ENCODE data around the gene PLEKHA7.
"Not testable (repeated sequence)": the region's sequence is repeated elsewhere in the genome, so short reads cannot be mapped to it uniquely, and the experiment has no call there.

PLEKHA7 gene

DNA sequence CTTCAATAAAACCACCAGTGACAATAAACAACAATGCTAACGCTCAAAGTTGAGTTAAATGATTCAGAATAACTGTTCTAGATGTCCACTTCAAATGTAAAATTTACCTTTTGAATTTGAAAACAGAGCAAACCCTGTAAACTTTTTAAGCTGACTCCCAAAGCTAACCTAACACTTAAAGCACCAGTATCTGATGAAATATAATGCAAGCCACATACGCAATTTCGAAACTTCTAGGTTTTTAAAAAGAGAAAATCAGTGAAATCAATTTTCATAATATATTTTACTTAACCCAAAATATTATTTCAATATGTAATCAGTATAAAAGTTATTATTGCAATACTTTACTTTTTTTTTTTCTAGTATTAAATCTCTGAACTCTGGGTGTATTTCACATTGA is 71.3 kb downstream of the PLEKHA7 start:
- DNase-seq (ENCODE audit: low read depth) = no peak

DNA sequence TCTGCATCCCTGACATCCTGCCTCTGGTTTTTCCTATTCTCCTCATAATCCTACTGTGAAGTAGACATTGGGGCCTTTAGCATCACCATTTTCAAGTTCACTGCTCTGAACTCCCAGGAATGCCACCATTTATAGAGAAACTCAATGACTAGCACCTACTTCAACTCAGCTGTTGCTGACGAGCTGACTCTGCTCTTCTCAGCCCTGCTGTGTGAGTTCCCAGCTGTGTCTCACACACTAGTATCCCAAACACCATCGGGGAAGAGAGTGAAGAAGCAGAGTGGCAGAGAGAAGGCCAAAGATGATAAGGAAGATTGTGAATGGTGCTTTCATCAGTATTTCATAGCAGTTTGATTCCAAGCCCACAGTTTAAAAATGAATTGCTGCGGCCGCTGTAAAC is 71.9 kb downstream of the PLEKHA7 start:
- DNase-seq (ENCODE audit: low read depth) = no peak

DNA sequence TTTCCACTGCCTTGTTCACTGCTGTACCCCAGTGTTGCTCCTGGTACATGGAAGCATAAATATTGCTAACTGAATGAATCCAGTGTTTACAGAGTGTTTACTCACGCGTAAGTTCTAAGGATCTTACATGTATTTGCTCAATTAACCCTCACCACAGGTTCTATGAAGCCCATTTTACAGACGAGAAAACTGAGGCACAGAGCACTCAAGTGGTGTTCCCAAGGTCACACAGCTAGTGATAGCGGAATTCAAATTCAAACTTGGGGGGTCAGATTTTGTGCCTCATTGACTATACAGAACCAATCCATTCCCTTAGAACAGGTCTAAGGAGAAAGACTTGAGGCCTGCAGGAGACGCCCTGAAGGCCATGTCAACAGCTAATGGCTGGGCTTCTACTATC is 72.3 kb downstream of the PLEKHA7 start:
- DNase-seq (ENCODE audit: low read depth) = no peak

DNA sequence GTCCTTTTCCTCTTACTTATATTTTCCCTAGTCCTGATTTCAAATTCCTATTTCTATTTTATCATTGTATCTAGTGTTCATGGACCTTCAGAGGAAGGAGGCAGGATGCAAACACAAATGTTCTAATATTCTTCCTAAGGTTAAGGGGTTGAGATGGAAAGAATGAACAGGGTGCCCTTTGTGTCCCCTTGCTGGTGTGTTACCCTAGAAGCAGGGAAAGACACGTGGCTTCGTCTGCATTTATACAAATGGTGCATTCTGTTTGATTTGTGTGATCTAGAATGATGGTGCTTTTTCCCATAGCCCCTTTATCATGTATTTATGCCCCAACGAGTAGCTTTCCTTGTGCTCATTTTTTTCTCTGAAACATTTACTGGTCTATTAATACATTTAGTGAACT is 76.2 kb downstream of the PLEKHA7 start:
- no peak for DNase-seq (ENCODE audit: low read depth)

DNA sequence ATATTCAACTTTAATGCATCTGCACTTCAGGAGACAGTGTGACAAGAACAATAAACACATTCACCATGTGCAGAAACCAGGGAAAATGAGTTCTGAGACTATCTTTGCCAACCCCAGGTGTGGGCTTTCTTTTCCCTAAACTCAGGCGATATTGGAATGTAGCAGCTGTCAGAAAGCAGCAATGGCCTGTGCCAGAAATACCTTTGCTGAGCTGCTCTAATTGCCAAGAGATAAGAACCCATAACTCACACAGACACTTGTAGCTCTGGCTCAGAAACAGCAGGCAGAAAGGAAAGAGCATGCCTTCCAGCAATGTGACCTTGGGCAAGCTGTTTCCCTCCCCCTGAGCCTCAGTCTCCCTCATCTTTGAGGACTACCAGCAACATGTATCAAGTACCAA is 77.6 kb downstream of the PLEKHA7 start:
- no peak for DNase-seq (ENCODE audit: low read depth)

DNA sequence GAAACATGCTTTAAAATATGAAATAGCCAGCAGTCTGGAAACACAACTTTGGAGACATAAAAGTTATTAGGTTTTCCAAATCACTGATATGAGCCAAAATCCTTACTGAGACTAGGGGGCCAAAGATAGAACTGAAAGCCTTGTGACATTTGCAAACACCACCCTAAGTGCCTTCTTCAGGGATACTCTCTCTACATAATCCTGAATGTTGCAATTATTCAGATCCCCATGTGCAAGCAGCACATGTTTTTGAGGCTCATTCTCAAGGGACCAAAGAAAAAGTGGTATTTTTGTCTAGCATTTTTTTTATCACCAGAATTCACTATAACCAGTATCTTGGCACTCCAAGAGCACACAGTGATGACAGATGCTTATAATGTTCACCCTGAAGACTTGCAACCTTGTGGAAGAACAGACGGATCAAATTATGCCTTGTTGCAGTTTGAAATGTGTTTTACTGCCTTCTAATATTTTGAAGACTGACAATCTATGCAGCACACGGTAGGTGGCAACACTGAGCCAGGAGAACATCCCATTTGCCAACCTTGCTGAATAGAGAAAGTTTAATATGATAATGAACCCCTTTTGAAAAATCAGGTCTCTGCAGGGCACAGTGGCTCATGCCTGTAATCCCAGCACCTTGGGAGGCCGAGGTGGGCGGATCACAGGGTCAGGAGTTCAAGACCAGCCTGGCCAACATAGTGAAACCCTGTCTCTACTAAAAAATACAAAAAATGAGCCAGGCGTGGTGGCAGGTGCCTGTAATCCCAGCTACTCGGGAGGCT is 78.5 kb downstream of the PLEKHA7 start:
- DNase-seq (ENCODE audit: low read depth) = no peak

DNA sequence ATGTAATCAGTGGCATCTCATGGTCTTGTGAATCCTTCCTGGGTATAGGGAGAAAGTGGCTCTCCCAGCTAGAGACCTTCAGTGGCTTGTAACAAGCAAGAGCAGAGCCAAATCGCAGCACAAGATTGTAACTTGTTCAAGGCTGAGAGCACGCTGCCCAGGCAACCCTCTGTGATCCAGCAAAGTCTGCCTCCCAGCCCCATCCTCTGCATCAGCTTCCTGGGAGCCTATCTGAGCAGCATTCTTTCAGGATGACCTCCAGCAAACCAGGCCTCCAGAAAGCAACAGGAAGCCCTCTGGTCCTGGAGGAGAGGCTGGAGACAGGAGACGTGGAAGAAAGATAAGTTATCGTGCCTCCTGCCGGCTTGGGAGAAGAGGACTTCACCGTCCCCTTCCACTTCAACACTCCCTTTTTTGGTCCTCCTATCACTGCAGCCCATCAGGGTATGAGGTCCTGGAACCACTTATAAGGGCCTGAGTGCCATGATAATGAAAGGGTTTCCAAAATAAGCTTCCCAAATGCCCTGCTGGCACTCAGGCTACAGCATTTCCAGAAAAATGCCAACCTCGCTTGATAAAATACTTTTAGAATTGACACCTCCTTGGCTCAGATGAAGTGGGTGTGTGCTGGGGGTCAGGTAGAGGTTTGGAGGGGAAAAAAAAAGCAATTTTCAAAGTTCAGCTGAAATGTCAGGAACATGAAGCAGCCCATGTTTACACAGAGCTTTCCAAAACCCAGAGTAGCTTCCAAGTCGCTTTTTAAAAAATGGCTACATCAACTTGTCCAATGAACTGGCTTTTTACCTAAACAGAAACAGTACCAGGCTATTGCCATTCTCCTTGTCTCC is 80.2 kb downstream of the PLEKHA7 start:
- DNase-seq (ENCODE audit: low read depth) = no peak

DNA sequence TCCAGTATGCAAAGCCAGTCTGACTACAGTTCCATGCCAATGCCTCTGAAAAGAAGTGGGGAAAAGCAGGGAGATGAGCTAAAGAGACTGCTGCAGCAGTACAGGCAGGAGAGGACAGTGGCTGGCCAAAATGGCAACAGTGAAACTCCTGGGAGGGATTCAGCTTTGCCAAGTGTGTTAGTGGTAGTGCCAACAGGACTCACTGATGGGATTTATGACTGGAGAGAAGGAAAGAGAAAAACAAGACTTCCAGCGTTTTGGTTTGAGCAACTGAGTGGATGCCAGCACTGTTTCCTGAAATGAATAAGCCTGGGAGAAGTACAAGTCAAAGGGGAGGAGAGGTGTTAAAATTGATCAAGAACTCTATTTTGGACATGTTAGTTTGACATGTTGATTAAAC is 80.9 kb downstream of the PLEKHA7 start:
- DNase-seq (ENCODE audit: low read depth) = no peak

DNA sequence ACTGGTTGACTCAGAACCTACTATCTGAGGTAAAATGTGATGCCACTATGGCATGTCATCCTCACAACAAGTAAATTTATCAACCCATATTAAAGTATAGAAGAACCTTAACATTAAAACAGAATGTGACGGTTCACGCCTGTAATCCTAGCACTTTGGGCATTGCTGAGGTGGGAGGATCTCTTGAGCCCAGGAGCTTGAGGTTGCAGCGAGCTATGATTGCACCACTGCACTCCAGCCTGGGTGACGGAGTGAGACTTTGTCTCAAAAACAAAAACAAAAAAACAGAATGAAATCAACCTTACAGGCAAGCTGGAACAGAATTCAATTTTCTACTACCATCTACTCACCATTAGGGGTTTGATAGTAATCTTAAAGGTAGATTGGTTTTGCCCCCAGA is 86.2 kb downstream of the PLEKHA7 start:
- DNase-seq (ENCODE audit: low read depth) = no peak

DNA sequence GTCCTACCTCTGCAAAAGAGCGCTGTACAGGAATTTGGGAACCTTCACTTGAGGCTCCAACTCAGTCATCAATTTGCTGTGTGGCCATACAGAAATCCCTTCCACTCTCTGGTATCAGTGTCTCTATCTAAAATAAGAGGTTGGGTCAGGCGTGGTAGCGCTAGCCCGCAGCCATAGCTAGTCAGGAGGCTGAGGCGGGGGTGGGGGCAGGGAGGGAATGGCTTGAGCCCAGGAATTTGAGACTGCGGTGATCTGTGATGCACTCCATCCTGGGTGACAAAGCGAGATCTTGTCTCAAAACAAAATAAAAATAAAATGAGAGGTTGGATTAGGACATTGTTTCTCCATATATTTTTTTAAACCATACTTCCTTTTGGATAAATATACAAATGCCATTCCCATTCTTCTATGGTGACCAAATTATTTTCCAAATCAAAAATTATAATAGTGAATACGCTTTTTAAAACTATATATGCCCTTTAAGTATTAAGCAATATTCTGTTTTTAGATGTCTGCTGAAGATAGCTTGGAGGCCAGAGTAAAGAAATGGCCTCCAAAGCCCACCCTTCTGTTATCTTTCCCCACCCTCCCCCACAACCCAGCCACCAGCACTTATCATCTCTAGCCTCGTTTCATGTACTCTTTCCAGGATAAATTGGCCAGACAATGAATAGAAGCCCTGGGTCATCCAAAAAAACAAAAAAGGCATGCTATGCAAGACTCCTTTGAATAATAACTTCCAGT is 87.2 kb downstream of the PLEKHA7 start:
- DNase-seq (ENCODE audit: low read depth) = no peak

DNA sequence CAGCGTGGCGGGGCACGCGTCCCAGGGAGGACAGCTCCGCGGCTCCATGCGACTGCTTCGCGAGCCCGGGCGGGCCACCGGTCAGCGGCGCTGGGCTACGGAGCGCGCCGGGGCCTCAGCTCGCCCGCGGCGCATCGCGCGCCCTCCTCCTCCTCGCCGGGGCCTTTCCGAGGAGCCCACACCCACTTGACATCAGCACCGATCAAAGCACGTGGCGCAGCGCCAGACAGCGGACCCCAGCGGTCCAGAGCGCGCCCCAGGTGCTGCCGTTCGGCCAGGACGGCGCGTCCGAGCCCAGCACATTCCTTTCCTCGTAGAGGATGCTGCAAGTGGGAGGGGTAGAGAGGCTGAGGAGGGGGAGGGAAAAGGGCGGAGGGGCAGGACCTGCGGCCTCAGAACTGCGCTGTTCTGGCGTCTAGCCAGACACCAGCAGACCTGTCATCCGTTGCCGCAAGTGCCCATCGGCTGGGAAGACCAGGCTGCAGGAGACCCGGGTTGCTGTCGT is 88.6 kb downstream of the PLEKHA7 start:
- no peak for DNase-seq (ENCODE audit: low read depth)

DNA sequence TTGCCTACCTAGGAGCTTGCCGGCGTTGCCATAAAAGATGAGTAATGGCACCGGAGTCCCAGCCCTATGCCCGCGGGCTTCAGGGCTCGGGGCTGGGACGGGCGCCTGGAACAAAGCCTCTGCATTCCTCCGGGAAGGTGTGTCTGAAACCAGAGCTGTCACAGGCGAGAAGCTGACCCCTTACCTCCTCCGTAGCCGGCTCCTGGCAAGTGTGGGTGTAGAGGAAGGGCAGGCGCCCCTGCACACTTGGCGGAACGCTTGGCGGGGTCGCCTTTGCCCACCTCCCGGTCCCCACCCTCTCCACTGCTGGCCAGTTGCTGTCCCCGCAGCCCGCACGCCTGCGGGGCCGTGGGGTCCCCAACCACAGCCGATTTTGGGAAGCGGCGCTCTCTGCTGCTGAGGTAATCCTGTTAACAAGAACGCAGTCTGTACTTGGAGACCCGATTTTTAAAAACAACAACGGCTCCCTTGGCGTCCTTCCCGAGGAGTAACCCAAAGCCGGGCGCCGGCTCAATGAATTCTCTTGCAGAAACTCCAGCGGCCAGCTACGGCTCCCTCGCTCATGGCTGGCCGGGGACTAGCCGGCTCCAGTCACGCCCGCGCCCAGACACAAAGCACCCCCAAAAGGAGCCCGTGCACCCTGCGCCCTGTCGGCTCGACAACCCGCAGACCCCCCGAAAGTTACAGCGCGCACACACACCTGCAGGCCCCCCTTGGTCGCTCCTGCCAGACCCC is 89.2 kb downstream of the PLEKHA7 start:
- DNase-seq (ENCODE audit: low read depth) = no peak

DNA sequence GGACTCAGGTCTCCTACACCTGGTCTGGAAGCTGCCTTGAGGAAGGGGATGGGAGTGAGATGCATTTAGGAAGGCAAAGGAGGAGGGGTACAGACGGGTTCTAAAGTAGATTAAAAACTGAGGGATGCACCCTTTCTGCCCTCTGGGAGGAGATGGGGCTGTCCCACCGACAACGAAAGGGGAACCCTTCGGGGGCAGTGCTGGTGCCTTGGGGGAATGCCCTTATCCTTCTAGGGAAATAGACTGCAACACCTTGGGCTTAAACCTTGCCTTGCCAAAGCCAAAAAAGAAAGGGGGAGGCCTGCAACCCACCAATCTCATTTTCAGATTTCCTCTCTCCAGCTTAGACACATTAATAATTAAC is 89.8 kb downstream of the PLEKHA7 start:
- DNase-seq (ENCODE audit: low read depth) = no peak

DNA sequence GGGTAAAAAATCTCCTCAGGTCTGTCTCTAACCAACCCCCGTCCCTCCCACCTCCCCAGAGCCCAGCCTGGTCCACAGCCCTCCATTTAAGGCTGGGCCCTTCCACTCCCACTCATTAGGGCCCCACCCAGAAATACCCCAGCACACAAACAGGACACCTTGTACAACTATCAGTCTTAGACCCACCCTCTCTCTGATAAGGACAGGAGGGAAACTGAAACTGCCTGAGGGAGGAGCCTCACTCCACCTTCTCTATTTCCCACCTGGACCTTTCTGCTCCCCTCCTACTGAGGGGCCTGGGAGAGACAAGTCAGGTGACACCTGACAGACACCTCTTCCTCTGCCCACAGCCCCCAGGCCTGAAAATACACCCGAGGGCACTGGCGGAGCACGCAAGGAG is 90.2 kb downstream of the PLEKHA7 start:
- no peak for DNase-seq (ENCODE audit: low read depth)

DNA sequence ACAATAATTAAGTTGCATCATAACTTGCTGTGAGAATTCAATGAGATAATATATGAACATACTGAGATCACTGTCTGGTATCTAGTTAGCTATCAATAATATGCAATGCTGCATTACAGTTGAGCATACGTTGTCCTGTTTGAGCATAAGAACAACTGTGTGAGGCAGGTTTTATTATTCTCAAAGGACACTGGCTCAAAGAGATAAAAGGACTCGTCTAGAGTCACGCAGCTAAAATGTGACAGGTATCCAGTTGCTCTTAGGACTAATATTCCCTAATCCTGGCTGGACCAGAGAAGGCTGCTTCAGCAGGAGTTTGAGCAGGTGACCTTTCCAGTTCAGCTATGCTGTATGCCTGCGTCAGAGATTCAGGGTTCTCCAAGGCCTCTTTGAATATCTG is 92.5 kb downstream of the PLEKHA7 start:
- no peak for DNase-seq (ENCODE audit: low read depth)

DNA sequence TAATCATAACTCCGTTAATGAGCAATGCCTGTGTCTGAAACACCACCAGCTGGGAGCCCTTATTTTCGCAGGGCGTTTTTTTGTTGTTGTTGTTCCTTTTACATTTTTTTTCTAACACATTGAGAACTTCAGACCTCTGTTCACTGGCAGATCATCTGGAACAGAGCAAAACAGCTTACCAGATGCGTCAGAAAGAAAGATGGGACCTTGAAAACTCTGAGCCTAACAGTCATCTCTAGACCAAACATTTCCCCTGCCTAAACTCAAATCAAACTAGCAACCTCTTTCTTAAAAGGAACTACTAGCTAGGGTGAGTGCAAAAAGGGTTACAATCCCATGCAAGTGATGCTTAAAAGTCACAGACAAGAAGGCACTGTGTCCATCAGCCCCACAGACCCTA is 93.2 kb downstream of the PLEKHA7 start:
- no peak for DNase-seq (ENCODE audit: low read depth)

DNA sequence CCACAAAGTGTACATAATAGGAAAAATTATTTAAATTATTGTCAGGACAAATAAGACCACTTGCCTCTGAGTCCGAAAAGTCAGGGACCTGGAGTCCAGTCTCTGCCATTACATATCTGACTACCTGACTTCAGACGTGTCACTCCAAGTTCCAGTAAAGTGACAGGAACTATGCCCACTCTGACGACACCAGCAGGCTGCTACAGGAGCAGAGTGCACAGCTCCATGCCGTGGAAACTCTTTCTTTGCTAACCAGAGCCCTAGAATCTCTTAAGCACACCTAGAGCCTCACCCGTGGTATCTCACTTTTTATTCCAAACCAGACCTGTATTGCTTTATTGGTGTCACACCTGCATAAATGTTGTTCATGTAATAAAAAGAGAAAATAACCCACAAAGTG is 93.7 kb downstream of the PLEKHA7 start:
- no peak for DNase-seq (ENCODE audit: low read depth)

DNA sequence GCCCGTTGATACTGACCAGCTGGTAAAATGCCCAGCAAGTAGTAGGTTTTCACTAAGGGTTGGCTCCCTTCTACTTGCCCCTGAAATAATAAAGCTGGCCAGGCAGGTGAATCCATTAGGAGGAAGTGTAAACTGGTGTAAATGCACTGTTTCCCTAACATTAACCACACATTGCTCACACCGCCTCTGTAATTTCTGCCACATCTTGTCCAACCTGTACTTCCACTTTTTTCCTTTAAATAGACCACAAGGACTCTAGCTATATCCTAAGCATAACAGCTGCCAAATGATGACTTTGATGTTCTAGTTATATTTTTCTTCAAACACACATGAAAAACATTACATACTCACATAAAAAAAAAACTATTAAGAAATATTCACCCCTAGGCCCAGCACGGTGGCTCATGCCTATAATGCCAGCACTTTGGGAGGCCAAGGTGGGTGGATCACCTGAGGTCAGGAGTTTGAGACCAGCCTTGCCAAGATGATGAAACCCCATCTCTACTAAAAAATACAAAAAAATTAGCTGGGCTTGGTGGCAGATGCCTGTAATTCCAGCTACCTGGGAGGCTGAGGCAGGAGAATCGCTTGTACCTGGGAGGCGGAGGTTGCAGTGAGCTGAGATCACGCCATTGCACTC is 95.6 kb downstream of the PLEKHA7 start:
- not testable (repeated sequence) for DNase-seq (ENCODE audit: low read depth)

DNA sequence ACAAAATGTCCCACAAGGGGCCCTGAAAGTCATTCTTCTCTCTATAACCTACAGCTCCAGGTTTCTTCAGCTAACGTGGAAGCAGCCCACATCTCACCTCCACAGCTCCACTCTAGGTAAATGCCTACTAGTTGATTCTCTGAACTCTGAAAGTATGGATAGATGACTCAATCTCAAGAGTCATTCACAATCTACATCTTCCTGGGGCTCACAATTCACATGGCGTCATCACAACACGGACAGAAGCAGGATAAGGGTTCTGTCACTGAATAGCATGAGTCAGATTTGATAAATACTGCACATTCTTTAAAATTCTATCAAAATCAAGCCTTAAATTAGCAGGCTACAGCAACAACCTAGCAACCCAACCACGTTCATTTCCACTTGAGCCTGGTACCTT is 96.3 kb downstream of the PLEKHA7 start:
- no peak for DNase-seq (ENCODE audit: low read depth)

DNA sequence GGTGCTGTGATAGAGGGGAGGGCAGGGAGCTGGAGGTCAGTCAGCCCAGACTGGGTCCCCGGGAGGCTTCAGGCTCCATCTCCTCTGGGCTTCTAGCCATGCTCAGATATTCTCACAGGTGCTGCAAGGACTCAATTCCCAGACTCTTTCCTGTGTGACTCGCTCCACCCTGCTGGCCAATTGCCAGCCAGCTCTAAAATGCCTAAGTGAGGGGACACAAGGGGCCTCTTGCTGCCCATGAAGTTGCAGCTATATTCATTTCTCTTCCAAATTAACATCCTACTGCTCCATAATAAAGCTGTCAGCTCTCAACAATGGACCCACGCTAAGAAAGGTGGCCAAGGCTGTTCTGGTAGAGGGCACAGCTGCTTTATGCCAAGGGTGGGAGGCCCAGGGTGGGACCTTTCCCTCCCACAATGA is 101.5 kb downstream of the PLEKHA7 start:
- no peak for DNase-seq (ENCODE audit: low read depth)

DNA sequence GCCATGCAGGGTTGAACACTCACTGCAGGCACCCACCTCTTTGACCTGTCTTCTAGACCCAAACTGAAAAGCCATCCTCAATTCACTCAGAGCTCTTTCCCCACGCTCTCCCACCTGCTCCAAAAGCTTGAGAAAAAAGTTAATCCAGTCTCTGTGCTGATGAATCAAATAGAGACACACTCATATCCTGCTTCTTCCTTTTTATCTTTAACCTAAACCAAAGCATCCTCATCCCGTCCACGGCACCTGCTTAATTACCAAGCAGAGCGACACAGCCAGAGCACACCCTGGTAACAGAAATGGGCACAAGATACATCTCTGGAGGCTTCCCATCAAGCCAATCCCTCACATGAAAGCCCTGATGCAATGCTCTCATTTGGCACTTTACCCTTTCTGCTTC is 102.6 kb downstream of the PLEKHA7 start:
- no peak for DNase-seq (ENCODE audit: low read depth)
